SIG-M5 treated with dmso at 0.1 percent for 504 hours (cell line): Measurements from ENCODE around the gene VRTN.
"Not testable (repeated sequence)": the region's sequence is repeated elsewhere in the genome, so short reads cannot be mapped to it uniquely, and the experiment has no call there.

ENCODE experiments used
- DNase-seq: peaks from one replicate; lab custom pipeline; 2025; ENCODE audit not compliant: unreplicated experiment; lab: John Stamatoyannopoulos, UW

The VRTN gene

GRCh38 chr14:74348735-74349463, 628 bp downstream of the VRTN start:
- DNase-seq, result no peak

- DNase-seq, result no peak
These were observed 1.5 kb downstream of the VRTN start for GRCh38 chr14:74349757-74350156.

- DNase-seq, result no peak
These were observed 2.1 kb downstream of the VRTN start for GRCh38 chr14:74350211-74350927.

GRCh38 chr14:74350928-74351323, 2.7 kb downstream of the VRTN start:
- DNase-seq, result no peak

- DNase-seq, result no peak
These were observed 8.8 kb downstream of the VRTN start for GRCh38 chr14:74356892-74357575.

- DNase-seq, result no peak
These were observed 9.3 kb downstream of the VRTN start for GRCh38 chr14:74357585-74357984.

GRCh38 chr14:74358176-74358829, 10.0 kb downstream of the VRTN start:
- no peak for DNase-seq

- DNase-seq, result no peak
These were observed 11.9 kb downstream of the VRTN start for GRCh38 chr14:74360163-74360562.

GRCh38 chr14:74362361-74362915, 14.2 kb downstream of the VRTN start:
- peak; percentile 76 for DNase-seq

GRCh38 chr14:74364271-74364880, 16.1 kb downstream of the VRTN start:
- no peak for DNase-seq

GRCh38 chr14:74368026-74368425, 19.8 kb downstream of the VRTN start:
- no peak for DNase-seq

GRCh38 chr14:74368441-74368840, 20.2 kb downstream of the VRTN start:
- no peak for DNase-seq

- no peak for DNase-seq
These were observed 29.9 kb downstream of the VRTN start for GRCh38 chr14:74377976-74378690.

GRCh38 chr14:74380172-74380571, 31.9 kb downstream of the VRTN start:
- no peak for DNase-seq

GRCh38 chr14:74380845-74381244, 32.6 kb downstream of the VRTN start:
- no peak for DNase-seq

GRCh38 chr14:74381571-74381970, 33.3 kb downstream of the VRTN start:
- not testable (repeated sequence) for DNase-seq

GRCh38 chr14:74382231-74382630, 34.0 kb downstream of the VRTN start:
- no peak for DNase-seq

GRCh38 chr14:74389980-74390379, 41.7 kb downstream of the VRTN start:
- DNase-seq, result no peak

- DNase-seq, result not testable (repeated sequence)
These were observed 42.2 kb downstream of the VRTN start for GRCh38 chr14:74390505-74390904.

- no peak for DNase-seq
These were observed 43.2 kb downstream of the VRTN start for GRCh38 chr14:74391479-74391878.
